ENCODE data around the gene LCN15.

LCN15 gene

GRCh38 chr9:136748666-136749611 lies 15.4 kb downstream of the LCN15 start:
- TF ChIP-seq CTCF (IDR thresholded peaks at IDR 0.05; ENCODE audit: borderline replicate concordance, control extremely low read depth, extremely low read depth, insufficient read depth, missing control alignments) = no peak
- no peak for DNase-seq (ENCODE audit: low spot score)
- in situ Hi-C loops (cut with MboI; ENCODE audit: low sequenced_read_pairs, unreplicated experiment) = no loop called here

DNA sequence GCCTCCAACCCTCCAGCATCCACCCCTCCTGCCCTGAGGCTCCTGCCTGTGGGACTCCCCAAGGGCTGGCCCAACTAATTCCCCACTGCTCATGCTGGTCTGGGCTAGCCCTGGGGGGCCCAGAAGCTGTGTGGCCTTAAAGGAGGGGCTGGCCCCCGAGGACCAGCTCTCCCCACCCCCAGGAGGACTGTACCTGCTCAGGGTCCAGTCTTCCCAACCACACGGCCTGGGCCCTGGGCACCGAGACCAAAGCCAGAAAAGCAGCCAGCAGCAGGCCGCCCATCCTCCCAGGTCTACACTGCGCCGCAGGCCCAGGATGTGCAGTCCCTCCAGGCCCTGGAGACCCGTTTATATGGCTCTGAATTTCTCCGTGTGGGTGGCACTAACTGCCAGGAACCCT lies 16.1 kb downstream of the LCN15 start, which contains the start of gene LCN6:
LCN6 (minus strand) TSS at position 325 of the 400 bp plus-strand sequence; CDS start at position 283, 42 bp downstream.
- TF ChIP-seq CTCF (IDR thresholded peaks at IDR 0.05; ENCODE audit: borderline replicate concordance, control extremely low read depth, extremely low read depth, insufficient read depth, missing control alignments) = no peak
- DNase-seq (ENCODE audit: low spot score) = no peak
- in situ Hi-C loops (cut with MboI; ENCODE audit: low sequenced_read_pairs, unreplicated experiment) = no loop called here

DNA sequence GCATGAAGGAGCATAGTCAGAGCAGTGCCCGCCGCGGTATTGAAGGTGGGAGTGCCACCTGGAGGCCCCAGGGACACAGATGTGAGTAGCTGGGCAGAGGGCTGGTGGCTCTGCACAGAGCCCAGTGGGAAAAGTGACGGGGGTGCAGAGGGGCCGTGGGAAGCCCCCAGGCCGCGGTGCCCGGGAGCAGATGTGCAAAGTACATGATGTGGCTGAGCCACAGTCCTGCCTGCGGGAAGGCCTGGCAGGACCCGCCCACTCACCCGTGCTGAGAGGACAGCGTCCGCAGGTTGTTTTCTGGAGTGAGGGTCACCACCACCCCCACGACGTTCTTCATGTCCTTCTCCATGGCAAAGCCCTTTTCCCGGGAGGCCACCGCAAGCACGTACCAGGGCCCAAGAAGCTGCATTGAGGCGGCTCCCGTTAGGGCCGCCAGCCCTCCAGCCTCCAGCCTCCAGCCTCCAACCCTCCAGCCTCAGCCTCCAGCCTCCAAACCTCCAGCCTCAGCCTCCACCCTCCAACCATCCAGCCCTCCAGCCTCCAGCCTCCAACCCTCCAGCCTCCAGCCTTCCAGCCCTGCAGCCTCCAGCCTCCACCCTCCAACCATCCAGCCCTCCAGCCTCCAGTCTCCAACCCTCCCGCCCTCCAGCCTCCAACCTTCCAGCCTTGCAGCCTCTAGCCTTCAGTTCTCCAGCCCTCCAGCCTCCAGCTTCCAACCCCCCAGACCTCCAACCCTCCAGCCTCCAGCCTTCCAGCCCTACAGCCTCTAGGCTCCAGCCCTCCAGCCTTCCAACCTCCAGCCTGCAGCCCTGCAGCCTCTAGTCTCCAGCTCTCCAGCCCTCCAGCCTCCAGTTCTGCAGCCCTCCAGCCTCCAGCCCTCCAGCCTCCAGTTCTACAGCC lies 16.9 kb downstream of the LCN15 start:
- in situ Hi-C loops (cut with MboI; ENCODE audit: low sequenced_read_pairs, unreplicated experiment) = no loop called here
- TF ChIP-seq CTCF (IDR thresholded peaks at IDR 0.05; ENCODE audit: borderline replicate concordance, control extremely low read depth, extremely low read depth, insufficient read depth, missing control alignments) = no peak
- DNase-seq (ENCODE audit: low spot score) = no peak

- no peak for TF ChIP-seq CTCF (IDR thresholded peaks at IDR 0.05; ENCODE audit: borderline replicate concordance, control extremely low read depth, extremely low read depth, insufficient read depth, missing control alignments)
- in situ Hi-C loops (cut with MboI; ENCODE audit: low sequenced_read_pairs, unreplicated experiment) = no loop called here
- DNase-seq (ENCODE audit: low spot score) = no peak
Measured at GRCh38 chr9:136746621-136747020, 17.7 kb downstream of the LCN15 start.

- in situ Hi-C loops (cut with MboI; ENCODE audit: low sequenced_read_pairs, unreplicated experiment) = no loop called here
- TF ChIP-seq CTCF (IDR thresholded peaks at IDR 0.05; ENCODE audit: borderline replicate concordance, control extremely low read depth, extremely low read depth, insufficient read depth, missing control alignments) = no peak
- no peak for DNase-seq (ENCODE audit: low spot score)
Measured at GRCh38 chr9:136746155-136746490, 18.2 kb downstream of the LCN15 start.

DNA sequence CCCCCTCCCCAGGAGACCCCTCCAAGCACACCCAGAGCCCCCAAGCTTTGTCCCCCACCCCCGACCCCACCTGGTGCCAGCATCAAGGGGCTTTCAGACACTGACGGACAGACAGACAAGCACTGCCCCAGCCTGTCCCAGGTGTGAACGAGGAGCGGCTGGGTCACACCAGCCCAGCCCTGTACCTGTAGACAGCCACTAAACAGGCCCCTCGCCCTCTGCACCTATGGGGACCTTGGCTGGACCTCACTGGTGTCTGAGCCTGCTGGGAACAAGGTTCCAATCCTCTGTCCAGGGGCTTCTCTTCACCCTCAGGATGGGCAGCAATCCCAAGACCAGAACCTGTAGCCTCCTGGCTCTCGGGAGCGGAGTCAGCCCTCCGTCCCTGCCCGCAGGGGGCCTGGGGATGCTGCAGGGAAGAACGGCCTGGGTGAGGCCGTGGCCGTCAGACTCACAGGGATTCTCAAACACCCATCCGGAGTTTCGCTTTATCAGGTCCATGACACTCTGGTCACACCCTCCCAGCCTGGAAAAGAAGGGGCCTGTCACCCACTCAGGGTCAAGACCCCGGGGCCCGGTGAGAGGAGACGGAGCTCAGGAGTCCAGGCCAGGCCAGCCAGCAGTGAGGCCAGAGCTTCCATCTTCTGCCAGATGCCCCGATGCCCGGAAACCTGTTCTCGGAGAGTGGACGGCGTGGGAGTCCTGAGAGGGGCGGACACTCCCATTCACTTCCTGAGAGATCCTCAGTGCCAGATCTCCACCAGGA lies 18.7 kb downstream of the LCN15 start:
- TF ChIP-seq CTCF (IDR thresholded peaks at IDR 0.05; ENCODE audit: borderline replicate concordance, control extremely low read depth, extremely low read depth, insufficient read depth, missing control alignments) = no peak
- no peak for DNase-seq (ENCODE audit: low spot score)
- in situ Hi-C loops (cut with MboI; ENCODE audit: low sequenced_read_pairs, unreplicated experiment) = no loop called here
